ENCODE data around the gene UIMC1.

UIMC1 gene

DNA sequence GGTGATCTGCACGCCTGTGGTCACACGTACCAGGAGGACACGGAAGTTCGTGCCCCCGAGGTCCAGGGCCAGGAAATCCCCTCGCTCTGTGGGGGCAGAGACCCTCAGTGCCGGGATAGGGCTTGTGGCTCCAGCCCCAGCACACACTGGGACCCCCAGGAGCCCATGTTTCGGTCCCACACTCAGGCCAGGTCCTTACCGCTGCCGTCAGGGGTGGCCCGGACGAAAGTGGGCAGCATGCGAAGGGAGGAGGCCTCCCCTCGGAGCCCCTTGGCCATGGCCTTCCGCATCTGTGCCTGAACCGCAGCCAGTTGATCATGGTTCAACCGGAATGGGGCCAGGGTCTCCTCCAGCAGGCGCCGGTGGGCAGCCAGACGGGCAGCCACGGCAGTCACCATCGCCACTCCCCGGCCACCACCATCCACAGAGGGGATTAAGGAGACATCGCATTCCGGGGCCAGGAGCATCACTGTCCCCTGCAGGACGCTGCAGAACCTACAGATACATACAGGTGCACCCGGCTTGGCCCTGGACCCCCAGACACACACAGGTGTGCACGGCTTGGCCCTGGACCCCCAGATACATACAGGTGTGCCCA lies 119.2 kb downstream of the UIMC1 start:
- in situ Hi-C loops (cut with MboI; ENCODE audit: low sequenced_read_pairs): no loop called here

DNA sequence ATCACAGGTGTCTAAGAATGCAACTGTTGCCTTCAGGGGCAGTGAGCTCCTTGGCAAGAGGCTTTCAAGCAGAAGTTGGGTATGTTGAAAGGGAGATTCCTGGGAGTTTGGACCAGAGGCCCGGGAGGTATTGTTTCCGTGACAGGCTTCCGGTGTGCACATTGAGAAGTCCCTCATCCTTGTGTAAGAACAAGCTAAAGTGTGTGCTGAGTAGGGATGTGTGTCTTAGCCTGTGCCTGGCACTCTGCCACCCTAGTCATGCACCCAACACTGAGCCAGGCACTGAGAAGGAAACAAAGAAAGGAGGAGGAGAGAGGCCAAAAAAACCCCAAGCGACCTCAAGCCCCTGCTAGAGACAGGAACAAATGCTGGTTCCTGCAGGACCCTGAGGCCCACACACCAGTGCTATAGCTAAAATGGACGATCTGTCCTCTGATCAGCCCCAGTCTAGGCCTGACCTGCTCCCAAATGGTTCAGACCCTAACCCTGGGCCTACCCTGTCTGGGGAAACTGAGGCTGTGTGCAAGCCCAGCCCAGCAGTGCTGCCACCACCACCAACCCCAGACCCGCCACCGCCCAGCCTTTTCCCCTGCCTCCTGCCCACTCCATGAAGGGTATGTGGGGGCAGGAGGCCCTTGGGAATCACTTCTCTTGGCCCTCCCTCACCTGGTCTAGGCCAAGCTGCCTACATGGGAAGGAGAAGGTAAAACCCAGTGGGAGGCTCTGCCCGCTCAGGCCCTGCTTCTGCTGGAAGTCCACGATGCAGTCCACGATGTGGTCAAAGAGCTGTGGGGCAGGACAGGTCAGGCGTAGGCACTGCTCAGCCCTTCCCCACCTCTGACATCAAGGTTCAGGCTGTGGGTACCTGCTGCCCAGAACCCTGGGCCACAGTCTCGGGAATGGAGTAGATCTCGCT lies 120.0 kb downstream of the UIMC1 start:
- in situ Hi-C loops (cut with MboI; ENCODE audit: low sequenced_read_pairs): no loop called here

DNA sequence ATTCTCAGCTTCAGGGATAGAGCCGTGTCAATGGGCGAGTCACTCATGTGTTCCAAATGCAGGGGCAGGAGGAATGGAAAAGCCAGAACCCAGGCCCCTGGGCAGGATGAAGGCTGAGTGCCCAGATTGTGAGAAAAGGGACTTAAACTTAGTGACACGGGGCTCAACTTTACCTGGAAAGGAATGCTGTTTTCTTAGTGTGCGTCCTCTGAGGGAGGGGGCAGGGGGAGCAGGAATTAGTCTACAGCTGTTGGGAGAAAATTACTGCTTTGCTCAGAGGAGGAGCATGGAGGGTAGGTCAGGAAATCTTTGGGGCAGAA lies 122.0 kb downstream of the UIMC1 start:
- in situ Hi-C loops (cut with MboI; ENCODE audit: low sequenced_read_pairs): no loop called here

DNA sequence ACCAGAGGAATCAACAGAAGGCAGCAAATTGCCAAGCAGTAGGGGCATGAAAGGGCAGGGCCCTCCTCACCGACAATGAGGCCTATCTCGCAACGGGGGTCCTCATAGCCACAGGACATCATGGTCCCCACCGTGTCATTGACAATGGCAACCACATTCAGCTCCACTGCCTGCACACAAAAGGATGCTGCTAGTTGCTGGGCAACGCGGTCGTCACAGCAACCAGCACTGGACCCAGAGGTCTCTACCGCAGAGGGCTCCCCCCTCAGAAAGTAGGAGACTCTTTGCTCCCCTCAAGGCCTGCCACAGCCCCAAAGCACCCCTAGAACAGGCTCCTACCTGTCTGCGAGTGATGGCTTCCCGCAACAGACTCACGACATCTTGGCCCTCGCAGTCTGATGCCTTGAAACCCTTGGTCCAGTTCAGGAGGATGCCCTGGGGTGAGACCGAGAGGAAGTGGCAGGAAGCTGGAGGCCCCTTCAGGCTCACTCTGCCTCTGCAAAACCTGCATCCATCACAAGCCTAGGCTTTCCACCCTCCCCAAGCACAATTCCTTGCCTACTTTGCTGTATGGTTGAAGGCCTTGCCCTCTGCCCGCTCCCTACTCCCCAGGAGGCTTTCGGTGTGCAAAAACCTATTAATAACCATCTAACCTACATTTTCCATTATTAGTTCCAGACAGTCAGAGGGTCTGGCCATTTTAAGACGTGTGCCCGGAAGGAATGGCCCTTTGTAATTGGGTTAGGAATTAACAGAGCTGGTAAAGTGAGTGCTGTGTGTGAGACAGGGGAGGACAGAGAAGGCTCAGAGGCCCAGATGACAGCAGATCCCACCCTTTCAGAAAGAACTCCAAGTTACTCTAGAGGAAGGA lies 122.6 kb downstream of the UIMC1 start:
- in situ Hi-C loops (cut with MboI; ENCODE audit: low sequenced_read_pairs): no loop called here

DNA sequence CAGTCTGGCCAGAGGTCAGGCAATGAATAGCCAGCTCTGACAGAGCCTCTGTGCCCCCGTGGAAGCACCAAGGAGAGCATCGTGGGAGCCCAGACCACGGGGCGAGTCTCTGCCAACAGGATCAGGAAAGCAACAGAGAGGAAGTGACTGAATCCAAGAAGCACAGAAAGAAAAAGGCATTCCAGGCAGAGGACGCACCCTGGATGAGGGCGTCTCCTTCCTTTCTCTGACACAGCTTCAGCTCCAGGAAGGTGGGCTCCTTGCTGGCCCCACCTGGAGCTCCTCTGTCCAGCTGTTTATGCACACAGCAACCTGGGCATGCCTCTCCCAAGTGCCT lies 124.0 kb downstream of the UIMC1 start:
- in situ Hi-C loops (cut with MboI; ENCODE audit: low sequenced_read_pairs): no loop called here

DNA sequence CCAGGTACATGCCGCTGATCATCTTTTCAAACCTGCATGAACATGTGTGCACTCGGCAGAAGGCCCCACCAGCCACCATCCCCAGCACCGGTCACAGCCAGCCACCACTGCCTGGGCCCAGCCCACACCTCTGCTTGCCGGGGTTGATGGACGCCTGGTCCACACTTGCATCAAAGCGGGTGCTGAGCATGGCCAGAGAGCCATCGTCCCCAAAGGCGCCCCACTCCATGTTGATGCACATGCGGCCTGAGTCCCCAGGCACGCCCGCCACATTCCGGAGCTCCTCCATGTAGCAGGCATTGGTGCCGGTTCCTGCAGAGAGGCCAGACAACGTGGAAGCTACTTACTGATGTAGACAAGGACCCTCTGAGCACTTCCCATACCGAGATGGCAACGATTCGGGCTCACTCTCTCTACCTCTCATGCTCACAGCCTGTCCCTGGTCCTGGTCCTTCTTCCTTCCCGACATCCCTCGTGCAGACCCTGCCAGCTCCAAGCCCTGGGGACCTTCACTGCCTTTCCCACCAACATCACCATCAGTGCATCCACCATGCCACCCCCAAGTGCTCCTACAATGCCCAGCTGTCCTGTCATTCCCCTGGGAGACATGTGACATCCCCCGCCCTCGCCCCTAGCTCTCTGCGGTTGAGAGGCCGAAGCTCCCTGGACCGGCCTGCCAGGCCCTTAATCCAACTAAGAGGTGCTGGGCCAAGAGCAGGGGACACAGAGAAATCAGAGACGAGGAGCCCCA lies 124.6 kb downstream of the UIMC1 start:
- in situ Hi-C loops (cut with MboI; ENCODE audit: low sequenced_read_pairs): no loop called here

DNA sequence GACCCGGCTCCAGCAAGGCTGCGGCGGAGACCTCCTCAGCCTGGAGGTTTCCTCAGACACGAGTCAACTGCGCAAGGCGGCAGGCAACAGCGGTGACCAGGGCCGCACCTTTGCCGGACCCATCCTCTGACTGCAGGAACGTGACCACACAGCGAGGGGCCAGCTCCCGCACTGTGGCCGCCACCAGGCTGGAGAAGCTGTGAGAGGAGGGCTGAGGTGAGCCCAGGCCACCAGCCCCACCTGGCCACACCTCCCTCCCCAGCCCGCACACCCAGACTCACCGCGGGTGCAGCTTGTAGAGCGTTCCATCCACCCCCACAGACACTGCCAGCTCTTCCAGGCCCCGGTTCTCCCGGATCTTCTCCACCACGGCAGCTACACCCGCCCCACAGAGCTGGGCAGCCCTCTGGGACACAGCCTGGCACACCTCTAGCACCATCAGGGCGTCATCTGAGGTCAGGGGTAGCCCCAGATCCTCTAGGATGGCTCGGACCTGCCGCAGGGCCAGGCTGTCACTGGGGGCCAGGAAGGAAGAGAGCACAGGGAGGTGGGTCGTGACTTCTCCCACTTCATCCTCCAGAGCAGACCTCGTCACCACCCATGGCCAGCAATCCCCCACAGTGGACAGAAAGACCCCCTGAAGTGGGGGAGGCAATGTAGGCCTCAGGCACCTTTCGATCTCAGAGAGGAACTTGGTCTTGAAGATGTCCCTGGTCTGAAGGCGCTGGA lies 125.4 kb downstream of the UIMC1 start:
- in situ Hi-C loops (cut with MboI; ENCODE audit: low sequenced_read_pairs): no loop called here

DNA sequence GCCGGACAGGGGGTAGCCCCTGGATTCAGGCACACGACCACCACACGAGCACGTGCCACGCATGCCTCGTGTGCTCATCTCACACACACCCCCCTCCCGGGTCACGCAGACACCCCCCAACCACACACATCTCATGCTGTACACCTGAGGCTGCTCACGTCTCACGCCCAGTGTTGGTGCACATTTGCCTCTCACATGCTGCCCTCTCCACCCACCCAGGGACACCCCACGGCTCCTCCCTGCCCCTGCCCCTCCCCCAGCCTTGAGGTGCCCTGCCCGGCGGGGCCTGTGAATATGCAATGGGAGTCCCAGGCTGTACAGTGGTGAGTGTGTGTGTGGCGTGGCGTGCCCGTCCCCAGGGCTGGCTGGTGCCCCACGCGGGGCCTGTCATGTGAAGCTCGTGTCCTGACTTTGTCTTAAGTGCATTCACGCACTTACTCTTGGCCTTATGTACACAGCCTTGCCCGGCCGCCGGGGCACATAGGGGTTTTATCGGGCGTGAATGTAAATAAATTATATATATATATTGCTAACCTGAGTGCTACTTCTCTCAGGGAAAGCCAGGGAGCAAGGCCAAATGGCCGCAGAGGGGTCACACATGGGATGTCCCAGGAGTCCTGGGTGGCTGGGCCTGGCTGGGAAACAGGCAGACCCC lies 126.1 kb downstream of the UIMC1 start:
- in situ Hi-C loops (cut with MboI; ENCODE audit: low sequenced_read_pairs): no loop called here

DNA sequence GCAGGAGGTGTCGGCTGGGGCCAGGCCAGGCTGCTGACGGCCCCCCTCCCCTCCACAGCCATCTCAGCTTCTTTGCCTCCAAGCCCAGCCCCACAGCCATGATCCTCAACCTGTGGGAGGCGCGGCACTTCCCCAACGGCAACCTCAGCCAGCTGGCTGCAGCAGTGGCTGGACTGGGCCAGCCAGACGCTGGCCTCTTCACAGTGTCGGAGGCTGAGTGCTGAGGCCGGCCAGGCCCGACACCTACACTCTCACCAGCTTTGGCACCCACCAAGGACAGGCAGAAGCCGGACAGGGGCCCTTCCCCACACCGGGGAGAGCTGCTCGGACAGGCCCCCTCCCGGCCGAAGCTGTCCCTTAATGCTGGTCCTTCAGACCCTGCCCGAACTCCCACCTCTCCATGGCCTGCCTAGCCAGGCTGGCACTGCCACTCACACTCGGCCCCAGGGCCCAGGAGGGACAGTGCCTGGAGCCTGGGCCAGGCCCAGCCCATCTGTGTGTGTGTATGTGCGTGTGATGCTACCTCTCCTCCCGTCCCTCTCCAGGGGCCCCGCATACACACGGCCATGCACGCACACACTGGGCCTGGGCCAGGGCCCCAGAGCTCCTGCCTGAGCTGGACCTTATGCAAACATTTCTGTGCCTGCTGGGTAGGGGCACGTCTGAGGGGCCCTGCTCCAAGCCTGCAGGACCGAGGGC lies 126.8 kb downstream of the UIMC1 start:
- in situ Hi-C loops (cut with MboI; ENCODE audit: low sequenced_read_pairs): no loop called here

DNA sequence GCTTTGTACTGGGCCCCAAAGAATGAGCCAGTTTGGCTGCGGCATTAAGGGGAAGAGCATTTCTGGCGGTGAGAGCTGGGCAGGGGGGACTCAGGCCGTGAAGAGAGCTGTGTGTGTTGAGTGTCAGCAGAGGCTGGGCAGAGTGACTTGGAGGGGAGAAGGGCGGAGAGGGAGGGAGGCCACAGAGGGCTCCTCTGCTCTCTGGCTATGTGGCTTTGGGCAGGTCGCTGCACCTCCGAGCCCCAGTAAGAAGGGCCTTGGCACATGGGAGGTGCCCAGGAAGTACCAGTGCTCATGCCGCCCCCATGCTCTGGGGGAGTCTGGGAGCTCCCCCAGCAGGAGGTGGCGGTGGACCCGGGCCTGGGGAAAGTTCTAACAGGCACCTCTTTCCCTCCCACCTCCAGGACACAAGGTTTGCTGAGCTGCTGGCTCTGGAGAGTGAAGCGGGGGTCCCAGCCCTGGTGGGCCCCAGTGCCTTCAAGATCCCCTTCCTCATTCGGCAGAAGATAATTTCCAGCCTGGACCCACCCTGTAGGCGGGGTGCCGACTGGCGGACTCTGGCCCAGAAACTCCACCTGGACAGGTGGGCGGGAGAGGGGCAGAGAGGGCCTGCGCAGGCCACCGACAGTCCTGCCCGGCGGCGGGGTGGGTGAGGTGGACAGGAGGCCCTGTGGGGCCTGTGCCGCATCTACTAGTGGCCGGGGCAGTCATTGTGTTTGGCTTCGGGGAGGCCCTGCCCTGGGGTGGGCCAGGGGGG lies 127.5 kb downstream of the UIMC1 start:
- in situ Hi-C loops (cut with MboI; ENCODE audit: low sequenced_read_pairs): no loop called here

DNA sequence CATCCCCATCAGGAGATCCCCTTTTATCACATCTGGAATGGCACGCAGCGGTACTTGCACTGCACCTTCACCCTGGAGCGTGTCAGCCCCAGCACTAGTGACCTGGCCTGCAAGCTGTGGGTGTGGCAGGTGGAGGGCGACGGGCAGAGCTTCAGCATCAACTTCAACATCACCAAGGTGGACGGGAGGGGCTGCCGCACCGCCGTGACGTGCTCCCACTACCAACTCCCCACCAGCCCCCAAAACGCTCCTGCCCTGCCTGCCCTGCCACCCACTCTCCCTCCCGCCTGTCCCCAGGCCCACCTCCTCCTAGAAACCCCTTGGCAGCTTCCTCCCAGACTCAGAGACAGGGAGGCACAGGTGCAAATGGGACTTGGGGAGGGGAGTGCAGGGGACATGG lies 128.1 kb downstream of the UIMC1 start:
- in situ Hi-C loops (cut with MboI; ENCODE audit: low sequenced_read_pairs): no loop called here

DNA sequence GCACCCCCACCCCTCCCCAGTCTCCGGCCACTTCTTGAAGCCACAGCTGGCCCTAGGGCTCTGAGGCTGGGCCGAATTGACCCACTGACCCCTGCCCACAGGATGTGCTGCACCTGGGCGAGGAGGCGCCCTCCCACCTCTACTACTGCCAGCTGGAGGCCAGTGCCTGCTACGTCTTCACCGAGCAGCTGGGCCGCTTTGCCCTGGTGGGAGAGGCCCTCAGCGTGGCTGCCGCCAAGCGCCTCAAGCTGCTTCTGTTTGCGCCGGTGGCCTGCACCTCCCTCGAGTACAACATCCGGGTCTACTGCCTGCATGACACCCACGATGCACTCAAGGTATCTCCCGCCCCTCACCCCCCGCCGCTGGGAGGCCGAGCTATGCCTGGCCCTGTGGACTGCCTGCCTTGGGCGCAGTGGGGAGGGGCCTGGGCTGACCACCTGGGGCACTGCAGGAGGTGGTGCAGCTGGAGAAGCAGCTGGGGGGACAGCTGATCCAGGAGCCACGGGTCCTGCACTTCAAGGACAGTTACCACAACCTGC lies 128.7 kb downstream of the UIMC1 start:
- in situ Hi-C loops (cut with MboI; ENCODE audit: low sequenced_read_pairs): no loop called here

DNA sequence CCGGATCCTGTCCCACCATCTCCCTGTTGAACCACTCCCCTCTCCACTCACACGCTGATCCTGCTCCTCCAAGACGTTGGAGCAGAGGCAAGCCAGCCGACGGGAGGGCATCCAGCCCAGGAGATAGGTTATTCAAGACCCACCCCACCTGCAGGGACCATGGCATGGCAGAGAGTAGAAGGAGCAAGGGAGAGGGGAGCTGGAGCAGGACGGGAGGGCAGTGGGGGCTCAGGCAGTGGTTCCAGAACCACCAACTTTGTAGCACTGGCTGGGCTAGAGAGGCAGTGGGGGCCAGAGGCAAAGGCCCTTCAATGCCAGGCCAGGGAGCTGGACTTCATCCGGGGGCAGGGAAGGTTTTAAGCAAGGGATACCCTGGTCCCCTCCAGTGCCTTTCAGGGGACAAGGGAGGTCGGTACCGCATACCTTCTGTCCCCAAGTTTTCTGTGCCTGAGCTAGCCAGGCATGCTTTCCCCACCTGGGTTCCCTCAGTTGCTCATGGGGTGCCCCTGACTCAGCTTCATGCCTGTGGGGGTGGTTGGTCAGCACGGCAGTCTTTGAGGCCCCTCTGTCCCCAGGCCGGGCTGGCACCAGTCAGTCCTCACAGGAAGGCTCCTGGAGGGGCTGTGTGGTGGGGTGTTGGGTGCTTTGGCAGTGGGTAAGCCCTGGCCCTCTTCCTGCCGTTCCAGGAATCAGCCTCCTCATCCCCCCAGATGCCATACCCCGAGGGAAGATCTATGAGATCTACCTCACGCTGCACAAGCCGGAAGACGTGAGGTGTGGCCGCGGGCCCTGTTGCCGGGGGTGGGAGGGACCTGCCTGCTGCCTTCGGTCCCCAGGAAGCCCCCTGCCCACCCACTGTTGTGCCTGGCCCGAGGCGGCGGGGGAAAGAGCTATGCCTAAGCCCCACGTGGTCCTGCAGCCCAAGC lies 129.8 kb downstream of the UIMC1 start:
- in situ Hi-C loops (cut with MboI; ENCODE audit: low sequenced_read_pairs): no loop called here

DNA sequence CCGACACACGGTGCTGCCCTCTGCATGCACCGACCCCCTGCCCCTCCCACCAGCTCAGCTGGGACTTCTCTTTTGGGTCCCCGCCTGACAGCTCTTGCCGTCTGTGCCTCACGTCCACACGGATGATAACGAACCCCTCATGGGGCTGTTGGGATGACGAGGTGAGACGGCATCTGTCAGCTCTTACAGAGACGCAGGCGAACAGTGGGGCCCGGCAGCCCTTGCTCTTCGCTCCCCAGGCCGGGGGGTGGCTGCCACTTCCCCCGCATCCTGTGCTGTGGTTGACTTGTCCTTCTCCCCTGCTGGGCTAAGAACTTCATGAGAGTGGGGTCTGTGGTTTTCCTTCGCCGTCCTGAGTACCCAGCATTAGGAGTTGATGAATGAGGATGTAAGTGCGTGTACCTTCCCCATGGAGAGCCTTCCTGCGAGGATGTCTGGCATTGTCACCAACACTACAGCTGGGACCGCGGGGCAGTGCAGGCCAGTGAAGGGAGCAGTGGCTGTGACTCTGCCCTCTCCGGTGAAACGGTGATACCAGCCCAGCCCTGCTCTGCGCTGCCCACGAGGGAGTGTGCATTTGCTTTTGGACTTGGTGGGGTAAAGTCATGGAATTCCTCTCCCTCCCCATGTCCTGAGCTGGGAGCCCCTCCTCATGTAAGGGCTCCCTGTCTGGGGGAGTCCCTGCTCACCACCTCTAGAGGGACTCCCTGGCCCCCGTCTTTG lies 130.6 kb downstream of the UIMC1 start:
- in situ Hi-C loops (cut with MboI; ENCODE audit: low sequenced_read_pairs): no loop called here

DNA sequence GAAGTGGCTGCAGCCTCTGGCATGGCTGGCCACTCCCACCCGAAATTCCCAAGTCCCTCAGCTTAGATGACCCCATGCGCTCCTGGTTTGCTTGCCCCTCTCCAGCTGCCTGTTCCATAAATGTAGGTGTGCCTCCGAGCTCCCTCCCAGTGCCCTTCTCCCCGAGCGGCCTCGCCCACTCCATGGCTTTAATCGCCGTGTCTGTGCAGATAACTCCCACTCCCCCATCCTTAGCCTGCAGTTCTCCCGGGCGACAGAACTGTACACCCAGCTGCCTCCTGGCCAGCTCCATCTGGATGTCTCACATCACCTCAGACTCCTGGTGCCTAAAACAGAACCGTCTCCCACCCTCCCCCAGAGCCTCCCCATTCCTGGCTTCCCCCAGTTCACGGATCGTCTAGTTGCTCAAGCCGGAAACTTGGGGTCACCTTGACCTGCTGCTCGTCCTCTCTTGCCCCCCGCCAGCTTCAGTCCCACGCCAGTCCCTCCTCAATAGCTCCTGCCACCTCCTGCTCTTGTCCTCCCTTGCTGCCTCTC lies 131.5 kb downstream of the UIMC1 start:
- in situ Hi-C loops (cut with MboI; ENCODE audit: low sequenced_read_pairs): no loop called here

DNA sequence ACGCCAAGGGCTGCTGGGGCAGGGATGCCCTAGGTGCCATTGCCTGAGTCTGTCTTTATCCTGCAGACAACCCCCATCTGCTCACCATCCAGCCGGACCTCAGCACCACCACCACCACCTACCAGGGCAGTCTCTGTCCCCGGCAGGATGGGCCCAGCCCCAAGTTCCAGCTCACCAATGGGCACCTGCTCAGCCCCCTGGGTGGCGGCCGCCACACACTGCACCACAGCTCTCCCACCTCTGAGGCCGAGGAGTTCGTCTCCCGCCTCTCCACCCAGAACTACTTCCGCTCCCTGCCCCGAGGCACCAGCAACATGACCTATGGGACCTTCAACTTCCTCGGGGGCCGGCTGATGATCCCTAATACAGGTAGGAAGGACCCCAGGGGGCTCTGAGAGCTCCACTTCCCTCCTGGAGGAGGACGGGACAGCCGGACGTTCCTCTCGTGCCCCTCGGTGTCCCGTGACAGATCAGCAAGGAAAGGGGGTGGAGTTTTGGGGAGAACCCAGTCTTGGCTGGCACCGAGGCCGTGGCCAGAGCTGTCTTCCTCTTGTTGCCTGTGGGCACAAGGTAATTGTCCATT lies 132.3 kb downstream of the UIMC1 start:
- in situ Hi-C loops (cut with MboI; ENCODE audit: low sequenced_read_pairs): no loop called here
